Neural cell (in vitro differentiated cells): ENCODE data around the gene BNC2. TPM values are rescaled to one million over a fixed set of nuclear protein-coding genes. Genes with fewer than 3 reads are reported as not detected.

ENCODE experiments used
- H2AFZ ChIP-seq: fragments of 200-600, 300-800 bp; sonication (generic), shearing (Covaris generic); 2 replicates; pipeline ENCODE4 v1.6.0; 2014; ENCODE audit warnings: low read depth, mild to moderate bottlenecking, antibody characterized with exemption, low read length, moderate library complexity
- H3F3A ChIP-seq: fragments of 200-600 bp; shearing (Covaris generic); 2 replicates; pipeline ENCODE4 v1.6.1; 2016; ENCODE audit warnings: mild to moderate bottlenecking, moderate library complexity, mixed read lengths, antibody characterized with exemption, low read length; ENCODE audit not compliant: insufficient read depth, poor library complexity, severe bottlenecking
- H3K27ac ChIP-seq: fragments of 200-600, 300-800 bp; sonication (generic), shearing (Covaris generic); 2 replicates; pipeline ENCODE4 v1.5.1; 2014; ENCODE audit warnings: mild to moderate bottlenecking, low read length, moderate library complexity
- H3K27me3 ChIP-seq: fragments of 300-800, 200-600 bp; sonication (generic), shearing (Covaris generic); 2 replicates; pipeline ENCODE4 v1.6.0; 2014; ENCODE audit warnings: mild to moderate bottlenecking, low read depth, low read length, moderate library complexity; ENCODE audit not compliant: insufficient read depth
- H3K36me3 ChIP-seq: fragments of 300-800, 200-600 bp; sonication (generic), shearing (Covaris generic); 2 replicates; pipeline ENCODE4 v1.5.1; 2014; ENCODE audit warnings: mild to moderate bottlenecking, antibody characterized with exemption, low read length, moderate library complexity; ENCODE audit not compliant: insufficient read depth
- H3K4me2 ChIP-seq: fragments of 300-800, 200-600 bp; sonication (generic), shearing (Covaris generic); 2 replicates; pipeline ENCODE4 v1.6.0; 2014; ENCODE audit warnings: mild to moderate bottlenecking, low read length
- H3K4me3 ChIP-seq: fragments of 300-800, 200-600 bp; sonication (generic), shearing (Covaris generic); 2 replicates; pipeline ENCODE4 v1.5.1; 2014; ENCODE audit warnings: mild to moderate bottlenecking, low read length, moderate library complexity
- H3K79me2 ChIP-seq: fragments of 200-600 bp; shearing (Covaris generic); replicated peaks from 2 replicates; pipeline ENCODE4 v1.6.0; 2014; ENCODE audit warnings: mild to moderate bottlenecking, low read length, moderate library complexity; ENCODE audit not compliant: insufficient read depth
- H3K9ac ChIP-seq: fragments of 300-800, 200-600 bp; sonication (generic), shearing (Covaris generic); 2 replicates; pipeline ENCODE4 v1.6.1; 2016; ENCODE audit warnings: mild to moderate bottlenecking, low read length, mixed read lengths
- H3K9me2 ChIP-seq: fragments of 200-600 bp; shearing (Covaris generic); 2 replicates; pipeline ENCODE4 v1.6.1; 2016; ENCODE audit warnings: mild to moderate bottlenecking, low read length, mixed read lengths; ENCODE audit not compliant: insufficient read depth
- H3K9me3 ChIP-seq: fragments of 200-600, 300-800 bp; sonication (generic), shearing (Covaris generic); 2 replicates; pipeline ENCODE4 v1.6.1; 2016; ENCODE audit warnings: mild to moderate bottlenecking, mixed run types, low read length, moderate library complexity, mixed read lengths
- H4K20me1 ChIP-seq: fragments of 200-600 bp; shearing (Covaris generic); 2 replicates; pipeline ENCODE4 v1.6.1; 2016; ENCODE audit warnings: mild to moderate bottlenecking, mixed run types; ENCODE audit not compliant: insufficient read depth
- CTCF ChIP-seq: fragments of 450-650 bp; IDR thresholded peaks from 2 replicates; pipeline ENCODE4 v1.5.1; 2014; ENCODE audit warnings: antibody characterized with exemption, mild to moderate bottlenecking, moderate library complexity; ENCODE audit not compliant: poor library complexity, severe bottlenecking
- EP300 ChIP-seq: fragments of 450-650 bp; conservative IDR thresholded peaks from 2 replicates; pipeline ENCODE4 v1.6.1; 2014; ENCODE audit warnings: antibody characterized with exemption, mild to moderate bottlenecking, moderate library complexity; ENCODE audit not compliant: poor library complexity, severe bottlenecking
- EZH2 ChIP-seq: fragments of 200-600, 300-800 bp; shearing (Covaris generic), sonication (generic); IDR thresholded peaks from 2 replicates; pipeline ENCODE4 v1.6.1; 2014; ENCODE audit warnings: antibody characterized with exemption, low read length, borderline replicate concordance, mild to moderate bottlenecking; ENCODE audit not compliant: insufficient read depth, poor library complexity, severe bottlenecking
- MXI1 ChIP-seq: fragments of 450-650 bp; conservative IDR thresholded peaks from 2 replicates; pipeline ENCODE4 v1.6.1; 2014; ENCODE audit warnings: antibody characterized with exemption, mild to moderate bottlenecking; ENCODE audit not compliant: poor library complexity, severe bottlenecking
- POLR2AphosphoS5 ChIP-seq: IDR thresholded peaks from 2 replicates; pipeline ENCODE4 v1.6.1; 2012
- RAD21 ChIP-seq: fragments of 450-650 bp; conservative IDR thresholded peaks from 2 replicates; pipeline ENCODE4 v1.6.1; 2014; ENCODE audit warnings: antibody characterized with exemption, mild to moderate bottlenecking, moderate library complexity
- REST ChIP-seq: IDR thresholded peaks from 2 replicates; pipeline ENCODE4 v1.6.1; 2012; ENCODE audit warnings: borderline replicate concordance
- SMC3 ChIP-seq: fragments of 450-650 bp; conservative IDR thresholded peaks from 2 replicates; pipeline ENCODE4 v1.6.1; 2014; ENCODE audit warnings: antibody characterized with exemption, mild to moderate bottlenecking, moderate library complexity; ENCODE audit not compliant: poor library complexity
- TAF1 ChIP-seq: IDR thresholded peaks from 2 replicates; pipeline ENCODE4 v1.6.1; 2012; ENCODE audit warnings: low read depth
- polyA plus RNA-seq: library from polyadenylated mRNA; depleted of rRNA; stranded (reverse); fragments of >200 nt; gene quantifications from 2 replicates; pipeline ENCODE4 v1.2.3, GENCODE V29; 2014

The BNC2 gene
- polyA plus RNA-seq, 1 donor from 2014 or later = 1.3 TPM

GRCh38 chr9:16487915-16488314 is 382.6 kb downstream of the BNC2 start:
- H3K27me3 ChIP-seq = no peaks in the 10 kb centered on the region
- H3K4me3 ChIP-seq = no peak overlapping the region
- no peak overlapping the region for H3K27ac ChIP-seq
- H2AFZ ChIP-seq = no peak overlapping the region
- H3K9me3 ChIP-seq = no peaks in the 10 kb centered on the region
- no peaks in the 10 kb centered on the region for H3K9me2 ChIP-seq
- H3F3A ChIP-seq = no peaks in the 10 kb centered on the region
- H4K20me1 ChIP-seq = no peaks in the 10 kb centered on the region
- no peak overlapping the region for H3K4me2 ChIP-seq
- H3K9ac ChIP-seq = no peak overlapping the region
- H3K36me3 ChIP-seq = no peaks in the 10 kb centered on the region
- TF ChIP-seq POLR2AphosphoS5 (no peak), MXI1 (no peak), TAF1 (no peak), EP300 (no peak), CTCF (no peak), RAD21 (no peak), EZH2 (no peak)
- no peaks in the 10 kb centered on the region for H3K79me2 ChIP-seq

DNA sequence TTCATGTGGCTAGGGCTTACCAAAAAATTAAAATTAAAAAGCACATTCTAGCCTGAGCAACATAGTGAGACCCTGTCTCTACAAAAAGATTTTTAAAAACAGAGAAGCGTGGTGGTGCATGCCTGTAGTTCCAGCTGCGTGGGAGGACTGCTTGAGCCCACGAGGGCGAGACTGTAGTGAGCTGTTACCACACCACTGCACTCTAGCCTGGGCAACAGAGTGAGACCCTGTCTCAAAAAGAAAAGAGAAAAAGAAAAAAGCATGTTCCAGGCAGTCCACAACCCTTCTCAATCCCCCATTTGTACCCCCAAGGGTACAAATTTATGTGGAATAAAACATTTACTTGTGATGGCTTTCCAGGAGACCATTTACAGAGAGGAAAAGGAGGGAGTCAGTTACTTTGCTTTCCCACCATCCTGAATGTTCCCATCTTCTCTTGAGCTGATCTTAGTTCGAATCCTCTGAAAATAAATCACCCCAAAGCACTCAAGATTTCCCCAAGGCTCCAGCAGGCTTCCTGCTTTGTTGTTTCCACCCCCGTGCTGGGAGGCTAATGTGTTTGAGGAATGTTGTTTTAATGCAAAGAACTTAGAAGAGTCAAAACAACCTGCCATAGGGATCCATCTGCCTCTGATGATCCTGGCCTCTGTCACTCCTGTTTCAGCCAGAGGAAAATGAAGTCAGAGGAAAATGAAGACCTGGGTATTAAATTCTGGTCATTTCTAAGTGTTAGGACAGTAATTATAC is 384.7 kb downstream of the BNC2 start:
- Histone ChIP-seq H3K9ac (no peak overlapping the region), H3K9me2 (no peaks in the 10 kb centered on the region), H3K79me2 (no peaks in the 10 kb centered on the region), H3K4me3 (no peak overlapping the region), H3K36me3 (no peaks in the 10 kb centered on the region), H3F3A (no peaks in the 10 kb centered on the region), H3K9me3 (no peaks in the 10 kb centered on the region), H4K20me1 (no peaks in the 10 kb centered on the region), H3K27ac (no peak overlapping the region), H3K27me3 (no peaks in the 10 kb centered on the region), H2AFZ (no peak overlapping the region), H3K4me2 (no peak overlapping the region)
- no peak for TF ChIP-seq SMC3
- TF ChIP-seq TAF1 = no peak
- TF ChIP-seq EP300 = no peak
- TF ChIP-seq EZH2 = no peak
- TF ChIP-seq RAD21 = no peak
- no peak for TF ChIP-seq REST
- no peak for TF ChIP-seq CTCF
- no peak for TF ChIP-seq MXI1
- no peak for TF ChIP-seq POLR2AphosphoS5
